ENCODE measurements around the gene CYP27B1. TPM values are rescaled to one million over a fixed set of nuclear protein-coding genes. Genes with fewer than 3 reads are reported as not detected.

The CYP27B1 gene
- total RNA-seq, 1 experiment from 2014 or later, result 27.5 TPM

GRCh38 chr12:57732726-57733593, 33.9 kb downstream of the CYP27B1 start:
- no peaks in the 10 kb centered on the region for H3K36me3 Mint-ChIP-seq (ENCODE audit: insufficient read depth, unreplicated experiment)
- CTCF ChIA-PET, result interaction anchor here (0.5 to 1.0 kb wide), 4 partner anchors 12 to 179 kb away, joined by 3 read pairs; no protein-coding TSS in a partner anchor
- no TSS peak for BruUV-seq (replicated peaks)
- DNase-seq (ENCODE audit: unreplicated experiment), result no peak
- TF ChIP-seq CTCF (IDR thresholded peaks at IDR 0.05; ENCODE audit: unreplicated experiment), result no peak
- no peaks in the 10 kb centered on the region for H3K9me3 Mint-ChIP-seq (ENCODE audit: unreplicated experiment)
- H3K4me3 Mint-ChIP-seq (ENCODE audit: unreplicated experiment), result no peak overlapping the region
- intact Hi-C loops (cut with micrococcal nuclease), result no loop called here
- peaks cover 38% of the 10 kb centered on the region for H3K27me3 Mint-ChIP-seq (ENCODE audit: insufficient read depth, unreplicated experiment)
- no peak overlapping the region for H3K27ac Mint-ChIP-seq (ENCODE audit: low read depth, unreplicated experiment)
- H3K4me1 Mint-ChIP-seq (ENCODE audit: insufficient read depth, unreplicated experiment), result peaks cover 11% of the 10 kb centered on the region
- POLR2A ChIA-PET, result interaction anchor here (0.6 to 3.2 kb wide), 4 partner anchors 10 to 204 kb away, joined by 3 to 9 read pairs (median 4); partner anchors contain the start of gene TSPAN31

- intact Hi-C loops (cut with micrococcal nuclease), result no loop called here
- DNase-seq (ENCODE audit: unreplicated experiment), result no peak
- BruUV-seq (replicated peaks), result no TSS peak
- no peak for TF ChIP-seq CTCF (IDR thresholded peaks at IDR 0.05; ENCODE audit: unreplicated experiment)
- Mint-ChIP-seq H3K4me3 (ENCODE audit: unreplicated experiment) (no peak overlapping the region), H3K4me1 (ENCODE audit: insufficient read depth, unreplicated experiment) (peaks cover 11% of the 10 kb centered on the region), H3K27ac (ENCODE audit: low read depth, unreplicated experiment) (no peak overlapping the region), H3K9me3 (ENCODE audit: unreplicated experiment) (no peaks in the 10 kb centered on the region), H3K27me3 (ENCODE audit: insufficient read depth, unreplicated experiment) (peaks cover 35% of the 10 kb centered on the region), H3K36me3 (ENCODE audit: insufficient read depth, unreplicated experiment) (no peaks in the 10 kb centered on the region)
- POLR2A ChIA-PET, result interaction anchor here (1.2 to 1.6 kb wide), 2 partner anchors 13 to 38 kb away, joined by 5 to 6 read pairs; partner anchors contain the start of genes OS9 and TSPAN31
- CTCF ChIA-PET, result interaction anchor here (0.7 to 1.0 kb wide), 2 partner anchors 149 to 179 kb away, joined by 3 read pairs; no protein-coding TSS in a partner anchor
Observed at GRCh38 chr12:57732270-57732669, 34.6 kb downstream of the CYP27B1 start.

GRCh38 chr12:57731411-57732080, 35.3 kb downstream of the CYP27B1 start:
- no peak for TF ChIP-seq CTCF (IDR thresholded peaks at IDR 0.05; ENCODE audit: unreplicated experiment)
- H3K27ac Mint-ChIP-seq (ENCODE audit: low read depth, unreplicated experiment), result no peak overlapping the region
- DNase-seq (ENCODE audit: unreplicated experiment), result no peak
- no TSS peak for BruUV-seq (replicated peaks)
- peaks cover 4% of the 10 kb centered on the region for H3K4me1 Mint-ChIP-seq (ENCODE audit: insufficient read depth, unreplicated experiment)
- CTCF ChIA-PET, result interaction anchor here (0.6 to 1.2 kb wide), 5 partner anchors 11 to 206 kb away, joined by 3 to 4 read pairs (median 3); no protein-coding TSS in a partner anchor
- peaks cover 28% of the 10 kb centered on the region for H3K27me3 Mint-ChIP-seq (ENCODE audit: insufficient read depth, unreplicated experiment)
- H3K4me3 Mint-ChIP-seq (ENCODE audit: unreplicated experiment), result no peak overlapping the region
- H3K36me3 Mint-ChIP-seq (ENCODE audit: insufficient read depth, unreplicated experiment), result no peaks in the 10 kb centered on the region
- no peaks in the 10 kb centered on the region for H3K9me3 Mint-ChIP-seq (ENCODE audit: unreplicated experiment)
- intact Hi-C loops (cut with micrococcal nuclease), result no loop called here
- POLR2A ChIA-PET, result interaction anchor here (1.2 to 1.6 kb wide), 2 partner anchors 13 to 37 kb away, joined by 5 to 6 read pairs; partner anchors contain the start of genes OS9 and TSPAN31

Measured in MCF 10A (cell line).